Peyer's patch (tissue), 4 donors: Measurements from ENCODE around the gene SLC66A2. TPM values are rescaled to one million over a fixed set of nuclear protein-coding genes. Genes with fewer than 3 reads are reported as not detected.

Source experiments
- DNase-seq, 3 donors: peaks; one replicate each; pipeline ENCODE4 v3.0.0-alpha.2; 2017 to 2019
- H3K27ac ChIP-seq, 4 donors: fragments of 200-600 bp; sonication (generic); one replicate each; pipeline ENCODE4 v1.5.1; 2016 to 2019
- H3K27me3 ChIP-seq, 2 donors: fragments of 200-600 bp; sonication (generic); one replicate each; pipeline ENCODE4 v1.5.1; 2019
- H3K36me3 ChIP-seq, 3 donors: fragments of 200-600 bp; sonication (generic); one replicate each; pipeline ENCODE4 v1.5.1; 2016 to 2019
- H3K4me1 ChIP-seq, 4 donors: fragments of 200-600 bp; sonication (generic); one replicate each; pipeline ENCODE4 v1.5.1; 2016 to 2019
- H3K4me3 ChIP-seq, 4 donors: fragments of 200-600 bp; sonication (generic); 1 replicate in 3 of 4; 2 replicates in 1 of 4; pipeline ENCODE4 v1.5.1; 2016 to 2019; ENCODE audit warnings: mild to moderate bottlenecking in 1 of 4
- H3K9me3 ChIP-seq, 4 donors: fragments of 200-600 bp; sonication (generic); one replicate each; pipeline ENCODE4 v1.5.1; 2016 to 2019; ENCODE audit warnings: mild to moderate bottlenecking in 1 of 4
- POLR2A ChIP-seq, 2 donors: fragments of 450-650 bp; IDR thresholded peaks; one replicate each; pipeline ENCODE4 v1.5.1; 2017; ENCODE audit warnings: antibody characterized with exemption in 2 of 2, mild to moderate bottlenecking in 2 of 2, moderate library complexity in 2 of 2
- total RNA-seq, 4 donors: library from RNA; depleted of rRNA; stranded (reverse); fragments of >200 nt; gene quantifications; one replicate each; pipeline ENCODE4 v1.1.0, GENCODE V29; 2016
- TF ChIP-seq, protein P1 (sequence below), 6 experiments: fragments of 450-650 bp in 4 of 6; fragments of 200-600 bp in 2 of 6; sonication (generic) in 1 of 6; IDR thresholded peaks; one replicate each; pipeline ENCODE4 v1.5.1; 2017 to 2019; ENCODE audit warnings: antibody characterized with exemption in 6 of 6, mild to moderate bottlenecking in 3 of 6, moderate library complexity in 1 of 6

Gene SLC66A2
- total RNA-seq, 4 donors from 2014 or later: 28.0 to 41.4 (median 34.9) TPM

DNA sequence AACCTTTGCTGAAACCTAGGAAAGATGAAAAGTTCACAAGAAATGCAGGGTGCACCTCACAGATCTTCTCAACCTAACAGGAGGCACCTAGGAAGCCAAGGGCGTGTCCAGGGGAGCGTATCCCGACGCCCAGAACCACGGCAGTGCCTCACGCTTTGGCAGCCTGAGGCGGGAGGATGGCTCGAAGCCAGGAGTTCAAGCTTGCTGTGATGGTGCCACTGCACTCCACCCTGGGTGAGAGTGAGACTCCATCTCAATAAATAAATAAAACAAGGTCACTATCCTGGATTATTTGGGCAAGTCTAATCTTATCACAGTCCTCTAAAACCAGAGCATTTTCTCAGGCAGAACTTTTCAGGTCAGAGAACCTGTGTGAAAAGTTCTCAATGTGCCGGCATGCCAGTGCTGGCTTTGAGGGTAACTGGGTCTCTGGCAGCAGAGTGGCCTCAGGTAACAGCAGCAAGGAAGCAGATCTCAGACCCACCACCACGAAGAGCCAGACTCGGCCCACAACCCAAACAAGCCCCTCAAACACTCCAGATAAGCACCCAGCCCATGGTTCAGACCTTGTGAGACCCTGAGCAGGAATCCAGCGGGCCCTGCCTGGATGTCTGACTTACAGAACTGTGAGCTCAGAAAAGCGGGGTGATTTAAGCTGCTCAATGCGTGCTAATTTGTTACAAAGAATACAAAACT, 24.7 kb upstream of the SLC66A2 start:
- Histone ChIP-seq H3K4me1 (peaks cover 0 to 4% (median 0%) of the 10 kb centered on the region in 4 donors), H3K4me3 (no peak overlapping the region), H3K9me3 (no peaks in the 10 kb centered on the region), H3K36me3 (peaks cover 0 to 45% (median 0%) of the 10 kb centered on the region in 3 donors), H3K27me3 (no peaks in the 10 kb centered on the region), H3K27ac (no peak overlapping the region)
- DNase-seq: no peak
- no peak for TF ChIP-seq POLR2A (IDR thresholded peaks at IDR 0.05)
- TF ChIP-seq, protein P1, sequence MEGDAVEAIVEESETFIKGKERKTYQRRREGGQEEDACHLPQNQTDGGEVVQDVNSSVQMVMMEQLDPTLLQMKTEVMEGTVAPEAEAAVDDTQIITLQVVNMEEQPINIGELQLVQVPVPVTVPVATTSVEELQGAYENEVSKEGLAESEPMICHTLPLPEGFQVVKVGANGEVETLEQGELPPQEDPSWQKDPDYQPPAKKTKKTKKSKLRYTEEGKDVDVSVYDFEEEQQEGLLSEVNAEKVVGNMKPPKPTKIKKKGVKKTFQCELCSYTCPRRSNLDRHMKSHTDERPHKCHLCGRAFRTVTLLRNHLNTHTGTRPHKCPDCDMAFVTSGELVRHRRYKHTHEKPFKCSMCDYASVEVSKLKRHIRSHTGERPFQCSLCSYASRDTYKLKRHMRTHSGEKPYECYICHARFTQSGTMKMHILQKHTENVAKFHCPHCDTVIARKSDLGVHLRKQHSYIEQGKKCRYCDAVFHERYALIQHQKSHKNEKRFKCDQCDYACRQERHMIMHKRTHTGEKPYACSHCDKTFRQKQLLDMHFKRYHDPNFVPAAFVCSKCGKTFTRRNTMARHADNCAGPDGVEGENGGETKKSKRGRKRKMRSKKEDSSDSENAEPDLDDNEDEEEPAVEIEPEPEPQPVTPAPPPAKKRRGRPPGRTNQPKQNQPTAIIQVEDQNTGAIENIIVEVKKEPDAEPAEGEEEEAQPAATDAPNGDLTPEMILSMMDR (IDR thresholded peaks at IDR 0.05): no peak

DNA sequence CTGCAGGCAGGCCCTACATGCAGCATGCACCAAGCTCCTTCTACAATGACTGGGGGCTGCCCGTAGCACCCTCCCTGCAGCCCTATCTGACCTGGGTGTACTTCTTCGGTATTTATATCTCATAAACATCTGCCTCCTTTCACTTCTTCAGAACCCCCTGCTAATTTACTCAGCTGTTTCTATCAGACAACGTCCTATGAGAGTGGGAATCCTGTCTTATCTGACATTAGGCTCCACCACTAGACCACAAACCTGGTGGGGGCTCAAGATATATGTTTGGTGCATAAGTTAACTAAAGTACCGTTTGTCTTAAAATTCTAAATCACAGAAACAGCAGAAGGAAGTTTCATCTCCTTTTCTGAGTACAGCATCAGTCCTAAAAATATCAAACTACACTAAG, 23.6 kb upstream of the SLC66A2 start:
- TF ChIP-seq POLR2A (IDR thresholded peaks at IDR 0.05): no peak
- TF ChIP-seq, protein P1 (IDR thresholded peaks at IDR 0.05): no peak
- Histone ChIP-seq H3K27me3 (no peaks in the 10 kb centered on the region), H3K36me3 (peaks cover 0 to 56% (median 0%) of the 10 kb centered on the region in 3 donors), H3K27ac (no peak overlapping the region), H3K4me1 (peaks cover 0 to 4% (median 0%) of the 10 kb centered on the region in 4 donors), H3K9me3 (no peaks in the 10 kb centered on the region), H3K4me3 (no peak overlapping the region)
- no peak for DNase-seq

DNA sequence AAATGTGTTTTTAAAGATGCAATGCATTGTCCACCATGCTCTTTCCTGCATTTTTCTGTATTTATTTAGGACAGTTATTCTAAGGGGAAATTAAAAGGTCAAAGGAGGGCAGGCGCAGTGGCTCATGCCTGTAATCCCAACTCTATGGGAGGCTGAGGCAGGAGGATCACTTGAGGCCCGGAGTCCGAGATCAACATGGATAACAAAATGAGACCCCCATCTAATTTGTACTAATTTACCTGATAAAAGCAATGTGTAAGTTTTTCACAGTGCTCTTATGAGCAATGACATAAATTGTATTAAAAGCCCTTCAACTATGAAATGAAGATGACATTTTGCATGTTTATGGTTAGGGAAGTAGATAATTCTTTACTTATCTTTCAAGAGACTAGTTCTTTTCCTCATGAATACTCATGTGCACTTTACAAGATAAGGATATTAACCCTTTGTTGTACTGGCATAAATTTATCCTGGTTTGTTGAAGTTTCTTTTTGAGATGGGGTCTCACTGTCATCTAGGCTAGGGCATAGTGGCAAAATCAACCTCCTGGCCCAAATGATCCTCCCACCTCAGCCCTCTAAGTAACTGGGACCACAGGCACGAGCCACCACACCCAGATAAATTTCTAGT, 22.7 kb upstream of the SLC66A2 start:
- Histone ChIP-seq H3K9me3 (no peaks in the 10 kb centered on the region), H3K4me1 (peaks cover 0 to 4% (median 0%) of the 10 kb centered on the region in 4 donors), H3K27ac (no peak overlapping the region), H3K27me3 (no peaks in the 10 kb centered on the region), H3K4me3 (no peak overlapping the region), H3K36me3 (peaks cover 0 to 63% (median 0%) of the 10 kb centered on the region in 3 donors)
- no peak for DNase-seq
- TF ChIP-seq, protein P1 (IDR thresholded peaks at IDR 0.05): no peak
- TF ChIP-seq POLR2A (IDR thresholded peaks at IDR 0.05): no peak

DNA sequence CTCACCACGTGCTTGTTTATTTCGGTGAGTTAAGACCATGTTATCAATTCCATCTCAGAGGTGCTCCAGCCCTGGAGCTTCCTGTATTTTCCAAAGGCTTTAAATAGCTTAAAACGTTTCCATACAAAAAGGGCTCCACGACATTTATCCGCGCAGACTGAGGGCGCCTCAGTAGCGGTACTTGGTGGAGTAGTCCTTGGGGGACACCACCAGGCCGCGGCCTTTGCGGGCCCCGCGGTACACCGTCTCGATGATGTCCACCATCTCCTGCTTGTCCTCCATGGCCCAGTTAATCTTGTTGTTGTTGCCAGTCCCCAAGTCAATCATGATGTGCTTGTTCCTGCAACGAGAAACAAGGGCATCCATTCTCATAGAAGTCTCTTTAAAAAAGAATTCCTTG, 22.1 kb upstream of the SLC66A2 start:
- Histone ChIP-seq H3K27ac (no peak overlapping the region), H3K4me3 (no peak overlapping the region), H3K4me1 (peaks cover 0 to 4% (median 0%) of the 10 kb centered on the region in 4 donors), H3K27me3 (no peaks in the 10 kb centered on the region), H3K36me3 (peaks cover 0 to 67% (median 0%) of the 10 kb centered on the region in 3 donors), H3K9me3 (no peaks in the 10 kb centered on the region)
- no peak for TF ChIP-seq POLR2A (IDR thresholded peaks at IDR 0.05)
- TF ChIP-seq, protein P1 (IDR thresholded peaks at IDR 0.05): no peak
- no peak for DNase-seq

DNA sequence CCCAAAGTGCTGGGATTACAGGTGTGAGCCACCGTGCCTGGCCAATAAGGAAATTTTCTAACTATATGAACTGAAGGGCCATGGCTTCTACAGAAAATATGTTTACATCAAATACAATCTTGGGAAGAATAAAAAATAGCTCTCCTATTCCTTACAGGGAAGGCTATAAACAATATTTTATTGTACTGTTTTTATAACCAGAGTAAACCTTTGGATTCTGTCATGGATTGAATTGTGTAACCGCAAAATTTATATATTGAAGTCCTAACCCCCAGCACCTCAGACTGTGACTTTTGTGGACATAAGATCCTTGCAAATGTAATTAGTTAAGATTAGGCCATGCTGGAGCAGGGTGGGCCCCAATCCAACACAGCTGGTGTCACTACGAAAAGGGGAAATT, 21.3 kb upstream of the SLC66A2 start:
- no peak for DNase-seq
- TF ChIP-seq, protein P1 (IDR thresholded peaks at IDR 0.05): no peak
- no peak for TF ChIP-seq POLR2A (IDR thresholded peaks at IDR 0.05)
- Histone ChIP-seq H3K36me3 (peaks cover 0 to 75% (median 0%) of the 10 kb centered on the region in 3 donors), H3K9me3 (no peaks in the 10 kb centered on the region), H3K27me3 (no peaks in the 10 kb centered on the region), H3K4me1 (peaks cover 0 to 4% (median 0%) of the 10 kb centered on the region in 4 donors), H3K27ac (no peak overlapping the region), H3K4me3 (no peak overlapping the region)
